Loucy (cell line): Measurements from ENCODE around the gene FAM161B.

Experiments
- H2AFZ ChIP-seq: fragments of 200-600 bp; sonication (generic); 2 replicates; pipeline ENCODE4 v1.6.0; 2016; ENCODE audit warnings: antibody characterized with exemption, mild to moderate bottlenecking, low read length, moderate library complexity
- H3F3A ChIP-seq: fragments of 200-600 bp; 2 replicates; pipeline ENCODE4 v1.6.0; 2016; ENCODE audit warnings: antibody characterized with exemption, low read depth, mild to moderate bottlenecking
- H3K27me3 ChIP-seq: fragments of 200-600 bp; sonication (generic); 2 replicates; pipeline ENCODE4 v1.6.1; 2014; ENCODE audit warnings: low read length, mild to moderate bottlenecking; ENCODE audit not compliant: insufficient read depth, poor library complexity, severe bottlenecking
- H3K36me3 ChIP-seq: fragments of 200-600 bp; sonication (generic); 2 replicates; pipeline ENCODE4 v1.6.1; 2016; ENCODE audit warnings: low read length; ENCODE audit not compliant: insufficient read depth
- H3K4me1 ChIP-seq: fragments of 200-600 bp; sonication (generic); 2 replicates; pipeline ENCODE4 v1.5.1; 2014; ENCODE audit warnings: low read length, mild to moderate bottlenecking; ENCODE audit not compliant: insufficient read depth, poor library complexity, severe bottlenecking
- H3K4me2 ChIP-seq: fragments of 200-600 bp; sonication (generic); 2 replicates; pipeline ENCODE4 v1.6.0; 2014; ENCODE audit warnings: antibody characterized with exemption, low read length, low read depth, mild to moderate bottlenecking; ENCODE audit not compliant: poor library complexity, severe bottlenecking
- H3K4me3 ChIP-seq: fragments of 200-600 bp; sonication (generic); 2 replicates; pipeline ENCODE4 v1.5.1; 2014; ENCODE audit warnings: low read length, mild to moderate bottlenecking, mixed read lengths; ENCODE audit not compliant: poor library complexity, severe bottlenecking
- H3K79me2 ChIP-seq: fragments of 200-600 bp; sonication (generic); 2 replicates; pipeline ENCODE4 v1.6.1; 2014; ENCODE audit warnings: low read length; ENCODE audit not compliant: insufficient read depth
- H3K9ac ChIP-seq: fragments of 200-600 bp; sonication (generic); 2 replicates; pipeline ENCODE4 v1.6.0; 2014; ENCODE audit warnings: mild to moderate bottlenecking, low read depth, low read length, moderate library complexity; ENCODE audit not compliant: poor library complexity, severe bottlenecking
- H3K9me2 ChIP-seq: fragments of 200-600 bp; sonication (generic); replicated peaks from 2 replicates; pipeline ENCODE4 v1.6.1; 2016; ENCODE audit warnings: low read depth, low read length, mixed read lengths
- H3K9me3 ChIP-seq: fragments of 200-600 bp; sonication (generic); 2 replicates; pipeline ENCODE4 v1.6.1; 2014; ENCODE audit warnings: mild to moderate bottlenecking, antibody characterized with exemption, low read length, low read depth; ENCODE audit not compliant: insufficient read depth
- H4K20me1 ChIP-seq: fragments of 200-600 bp; sonication (generic); 2 replicates; pipeline ENCODE4 v1.6.0; 2014; ENCODE audit warnings: antibody characterized with exemption, low read length, mild to moderate bottlenecking; ENCODE audit not compliant: insufficient read depth, poor library complexity, severe bottlenecking
- CTCF ChIP-seq: fragments of 200-600 bp; sonication (generic); conservative IDR thresholded peaks from 2 replicates; pipeline ENCODE4 v1.5.1; 2014; ENCODE audit warnings: mild to moderate bottlenecking, antibody characterized with exemption, low read length
- EZH2phosphoT487 ChIP-seq: fragments of 200-600 bp; IDR thresholded peaks from 2 replicates; pipeline ENCODE4 v1.6.1; 2018; ENCODE audit warnings: antibody characterized with exemption, mild to moderate bottlenecking, moderate library complexity, borderline replicate concordance

The FAM161B gene

GRCh38 chr14:73949752-73950734, at the start of gene FAM161B, which contains the start of gene COQ6:
Gene FAM161B, minus strand, starts transcription at chr14:73950094. Its CDS starts 68 bp downstream, at chr14:73950026.
Gene COQ6, plus strand, starts transcription at chr14:73950302. Its CDS starts 31 bp downstream, at chr14:73950333.
- H3K4me1 ChIP-seq = peaks cover 4% of the 10 kb centered on the region
- no peaks in the 10 kb centered on the region for H4K20me1 ChIP-seq
- 0 out of 2 replicates have a peak, but pooled peaks cover under 1% of the 10 kb centered on the region for H3K36me3 ChIP-seq
- H3K9ac ChIP-seq = peak within 1 kb of the TSS; percentile 80
- no peaks in the 10 kb centered on the region for H3F3A ChIP-seq
- TF ChIP-seq EZH2phosphoT487 = no peak
- 0 out of 2 replicates have a peak, but pooled peaks have one; percentile 10 for TF ChIP-seq CTCF
- peak within 1 kb of the TSS; percentile 77 for H3K4me2 ChIP-seq
- peak within 1 kb of the TSS; percentile 95 for H2AFZ ChIP-seq
- H3K4me3 ChIP-seq = peak within 1 kb of the TSS; percentile 80
- no peaks in the 10 kb centered on the region for H3K9me2 ChIP-seq
- H3K9me3 ChIP-seq = no peaks in the 10 kb centered on the region
- H3K27me3 ChIP-seq = no peaks in the 10 kb centered on the region
- peaks cover 9% of the 10 kb centered on the region for H3K79me2 ChIP-seq

GRCh38 chr14:73998726-73999125, 48.8 kb upstream of the FAM161B start:
- no peaks in the 10 kb centered on the region for H3K36me3 ChIP-seq
- H3F3A ChIP-seq = no peaks in the 10 kb centered on the region
- H4K20me1 ChIP-seq = no peaks in the 10 kb centered on the region
- no peak overlapping the region for H3K4me3 ChIP-seq
- no peaks in the 10 kb centered on the region for H3K9me2 ChIP-seq
- H3K9ac ChIP-seq = no peak overlapping the region
- no peak for TF ChIP-seq CTCF
- TF ChIP-seq EZH2phosphoT487 = no peak
- no peaks in the 10 kb centered on the region for H3K27me3 ChIP-seq
- no peak overlapping the region for H3K4me2 ChIP-seq
- H3K79me2 ChIP-seq = no peaks in the 10 kb centered on the region
- H3K4me1 ChIP-seq = no peaks in the 10 kb centered on the region
- no peaks in the 10 kb centered on the region for H3K9me3 ChIP-seq
- H2AFZ ChIP-seq = no peak overlapping the region

- Histone ChIP-seq H3K9me2 (no peaks in the 10 kb centered on the region), H3K4me2 (no peak overlapping the region), H3K79me2 (no peaks in the 10 kb centered on the region), H3K4me1 (no peaks in the 10 kb centered on the region), H2AFZ (no peak overlapping the region), H3K9me3 (no peaks in the 10 kb centered on the region), H3K4me3 (no peak overlapping the region), H3K27me3 (no peaks in the 10 kb centered on the region), H3F3A (no peaks in the 10 kb centered on the region), H4K20me1 (no peaks in the 10 kb centered on the region), H3K36me3 (no peaks in the 10 kb centered on the region), H3K9ac (no peak overlapping the region)
- TF ChIP-seq CTCF (no peak), EZH2phosphoT487 (no peak)
Measured at GRCh38 chr14:73997944-73998447, 48.1 kb upstream of the FAM161B start.
